C4-2B (cell line): ENCODE measurements around the gene SLC7A6OS.

Experiments used
- ZFX ChIP-seq: fragments of 450-650 bp; IDR thresholded peaks from 2 replicates; pipeline ENCODE4 v1.6.1; 2017
- TF ChIP-seq, protein P1 (sequence below): fragments of 450-650 bp; conservative IDR thresholded peaks from 2 replicates; pipeline ENCODE4 v1.5.1; 2017; ENCODE audit warnings: mild to moderate bottlenecking

DNA sequence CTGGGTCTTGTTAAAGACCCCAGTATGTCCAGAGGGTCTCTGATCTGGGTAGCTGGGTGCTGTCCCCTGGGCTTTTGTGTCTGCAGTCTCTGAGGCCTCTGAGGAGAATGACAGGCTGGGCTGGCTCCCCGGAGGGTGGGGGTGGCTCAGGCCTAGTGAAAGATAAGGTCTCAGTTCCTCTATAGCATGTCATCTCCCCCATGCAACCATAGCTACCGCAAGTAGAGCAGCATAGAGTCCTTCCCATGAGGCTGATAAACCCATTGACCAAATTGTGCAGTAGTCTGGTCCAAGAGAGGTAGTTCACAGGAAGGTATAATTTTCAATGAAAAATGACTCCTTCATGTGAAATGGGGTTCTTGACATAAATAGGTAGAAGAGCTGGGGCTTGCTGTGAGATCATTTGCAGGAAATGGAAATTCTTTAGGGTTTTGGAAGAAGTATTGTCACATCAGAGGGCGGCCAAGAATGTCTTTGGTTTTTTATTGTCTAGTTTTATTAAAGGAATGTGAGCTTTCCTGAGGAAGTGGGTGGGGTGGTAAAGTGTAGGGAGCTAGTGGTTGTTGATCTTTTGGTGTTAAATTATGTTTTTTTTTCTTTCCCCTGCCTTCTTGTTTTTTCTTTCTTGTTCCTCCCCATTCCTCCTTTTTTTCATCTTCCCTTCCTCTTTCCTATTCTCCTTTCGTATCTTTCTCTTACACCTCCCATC, 21.0 kb downstream of the SLC7A6OS start:
- TF ChIP-seq, protein P1, sequence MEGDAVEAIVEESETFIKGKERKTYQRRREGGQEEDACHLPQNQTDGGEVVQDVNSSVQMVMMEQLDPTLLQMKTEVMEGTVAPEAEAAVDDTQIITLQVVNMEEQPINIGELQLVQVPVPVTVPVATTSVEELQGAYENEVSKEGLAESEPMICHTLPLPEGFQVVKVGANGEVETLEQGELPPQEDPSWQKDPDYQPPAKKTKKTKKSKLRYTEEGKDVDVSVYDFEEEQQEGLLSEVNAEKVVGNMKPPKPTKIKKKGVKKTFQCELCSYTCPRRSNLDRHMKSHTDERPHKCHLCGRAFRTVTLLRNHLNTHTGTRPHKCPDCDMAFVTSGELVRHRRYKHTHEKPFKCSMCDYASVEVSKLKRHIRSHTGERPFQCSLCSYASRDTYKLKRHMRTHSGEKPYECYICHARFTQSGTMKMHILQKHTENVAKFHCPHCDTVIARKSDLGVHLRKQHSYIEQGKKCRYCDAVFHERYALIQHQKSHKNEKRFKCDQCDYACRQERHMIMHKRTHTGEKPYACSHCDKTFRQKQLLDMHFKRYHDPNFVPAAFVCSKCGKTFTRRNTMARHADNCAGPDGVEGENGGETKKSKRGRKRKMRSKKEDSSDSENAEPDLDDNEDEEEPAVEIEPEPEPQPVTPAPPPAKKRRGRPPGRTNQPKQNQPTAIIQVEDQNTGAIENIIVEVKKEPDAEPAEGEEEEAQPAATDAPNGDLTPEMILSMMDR, result no peak
- no peak for TF ChIP-seq ZFX
